GM06990 (cell line): Measurements from ENCODE around the gene SUGP1.

Experiments
- DNase-seq: peaks from one replicate; pipeline ENCODE4 v3.0.0-alpha.2; 2011; ENCODE audit not compliant: insufficient read length; ENCODE audit errors: extremely low read depth
- H3K27me3 ChIP-seq: replicated peaks from 2 replicates; pipeline ENCODE4 v1.6.0; 2011; ENCODE audit warnings: low read length; ENCODE audit not compliant: control insufficient read depth, insufficient read depth
- H3K36me3 ChIP-seq: 2 replicates; pipeline ENCODE4 v1.5.1; 2011; ENCODE audit warnings: low read length; ENCODE audit not compliant: control insufficient read depth, insufficient read depth
- H3K4me3 ChIP-seq: replicated peaks from 2 replicates; pipeline ENCODE4 v1.5.1; 2011; ENCODE audit warnings: low read depth, mild to moderate bottlenecking, control low read depth, low read length
- TF ChIP-seq, protein P1 (sequence below): IDR thresholded peaks from 2 replicates; pipeline ENCODE4 v1.5.1; 2011; ENCODE audit warnings: low read length, control low read depth, mild to moderate bottlenecking, inconsistent platforms; ENCODE audit not compliant: insufficient read depth, poor library complexity, severe bottlenecking

The SUGP1 gene

DNA sequence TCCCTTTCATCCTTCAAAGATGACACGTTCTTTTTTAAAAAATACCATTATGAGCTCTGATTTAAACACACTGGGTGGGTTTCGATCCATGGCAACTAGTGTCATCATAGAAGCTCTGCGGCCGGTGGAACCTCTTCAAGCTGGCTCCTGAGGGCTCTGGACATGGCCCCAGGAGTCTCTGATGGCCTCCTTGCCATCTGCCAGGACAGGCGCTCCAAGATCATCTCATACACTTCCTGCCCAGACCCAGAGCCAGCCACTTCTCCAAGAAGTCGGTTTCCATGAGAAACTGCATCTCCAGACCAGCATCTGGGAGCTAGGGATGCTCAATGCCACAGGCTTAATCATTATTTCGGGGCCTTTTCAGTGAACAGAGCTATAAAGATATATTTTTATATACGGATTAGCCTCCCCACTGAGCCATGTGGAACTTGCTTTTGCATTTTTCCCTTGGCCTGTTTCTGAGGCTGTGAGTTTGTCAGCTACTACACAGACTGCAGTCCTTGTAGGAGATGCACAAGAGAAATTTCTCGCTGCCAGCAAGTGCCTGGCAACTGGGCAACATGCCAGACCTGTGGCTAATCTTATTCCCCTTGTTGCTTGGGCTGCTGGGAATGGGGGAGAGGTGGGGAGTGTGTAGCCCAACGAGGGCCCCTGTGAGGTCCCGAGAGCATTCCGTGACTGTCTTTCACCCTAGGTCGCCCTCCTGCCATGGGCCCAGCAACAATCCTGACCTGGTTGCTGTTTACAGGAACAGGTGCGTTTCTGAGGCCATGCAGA, 15.9 kb downstream of the SUGP1 start:
- no peak for DNase-seq
- Histone ChIP-seq H3K27me3 (no peaks in the 10 kb centered on the region), H3K36me3 (peaks cover 60% of the 10 kb centered on the region), H3K4me3 (no peak overlapping the region)
- TF ChIP-seq, protein P1, sequence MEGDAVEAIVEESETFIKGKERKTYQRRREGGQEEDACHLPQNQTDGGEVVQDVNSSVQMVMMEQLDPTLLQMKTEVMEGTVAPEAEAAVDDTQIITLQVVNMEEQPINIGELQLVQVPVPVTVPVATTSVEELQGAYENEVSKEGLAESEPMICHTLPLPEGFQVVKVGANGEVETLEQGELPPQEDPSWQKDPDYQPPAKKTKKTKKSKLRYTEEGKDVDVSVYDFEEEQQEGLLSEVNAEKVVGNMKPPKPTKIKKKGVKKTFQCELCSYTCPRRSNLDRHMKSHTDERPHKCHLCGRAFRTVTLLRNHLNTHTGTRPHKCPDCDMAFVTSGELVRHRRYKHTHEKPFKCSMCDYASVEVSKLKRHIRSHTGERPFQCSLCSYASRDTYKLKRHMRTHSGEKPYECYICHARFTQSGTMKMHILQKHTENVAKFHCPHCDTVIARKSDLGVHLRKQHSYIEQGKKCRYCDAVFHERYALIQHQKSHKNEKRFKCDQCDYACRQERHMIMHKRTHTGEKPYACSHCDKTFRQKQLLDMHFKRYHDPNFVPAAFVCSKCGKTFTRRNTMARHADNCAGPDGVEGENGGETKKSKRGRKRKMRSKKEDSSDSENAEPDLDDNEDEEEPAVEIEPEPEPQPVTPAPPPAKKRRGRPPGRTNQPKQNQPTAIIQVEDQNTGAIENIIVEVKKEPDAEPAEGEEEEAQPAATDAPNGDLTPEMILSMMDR, result no peak

DNA sequence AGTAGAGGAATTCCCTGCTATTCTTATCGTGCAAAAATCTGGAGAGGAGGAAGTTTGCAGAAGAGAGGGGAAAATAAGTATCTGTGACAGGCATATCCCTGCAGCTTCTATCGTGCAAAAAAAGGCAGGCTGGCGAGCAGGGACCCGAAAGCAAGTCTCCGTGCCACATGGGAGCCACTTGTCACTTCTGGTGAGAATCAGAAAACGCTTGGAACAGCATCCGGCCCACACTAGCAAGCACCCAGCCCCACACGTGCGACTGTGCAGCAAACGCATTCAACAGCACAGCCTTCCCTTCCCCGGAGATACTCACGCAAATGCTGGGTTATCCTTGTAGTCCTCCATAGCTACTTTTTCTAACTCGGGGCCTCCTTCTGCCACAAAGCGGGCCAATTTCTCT, 16.9 kb downstream of the SUGP1 start:
- Histone ChIP-seq H3K36me3 (peaks cover 56% of the 10 kb centered on the region), H3K27me3 (no peaks in the 10 kb centered on the region), H3K4me3 (no peak overlapping the region)
- TF ChIP-seq, protein P1, result no peak
- no peak for DNase-seq

DNA sequence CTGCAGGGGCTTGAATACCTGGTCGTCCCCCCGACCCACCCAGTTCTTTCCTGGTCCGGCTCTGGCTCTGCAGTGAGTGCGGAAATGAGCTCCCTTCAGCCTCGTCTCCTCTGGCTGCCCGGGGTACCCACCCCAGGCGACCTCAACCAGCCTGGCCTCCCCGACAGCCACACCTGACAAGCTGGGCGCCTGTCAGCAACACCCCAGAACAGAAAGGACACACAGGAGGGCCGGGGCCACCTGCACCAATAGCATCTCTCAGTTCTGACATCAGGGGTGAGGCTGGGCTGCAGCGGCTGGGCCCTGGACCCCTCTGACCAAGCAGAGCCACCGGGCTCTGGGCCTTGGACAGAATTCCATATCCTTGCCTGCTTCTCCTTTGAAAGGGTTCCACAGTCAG, 19.7 kb downstream of the SUGP1 start:
- TF ChIP-seq, protein P1, result no peak
- H3K36me3 ChIP-seq, result peaks cover 54% of the 10 kb centered on the region
- H3K4me3 ChIP-seq, result no peak overlapping the region
- no peak for DNase-seq
- no peaks in the 10 kb centered on the region for H3K27me3 ChIP-seq

GRCh38 chr19:19297759-19298158, 22.6 kb downstream of the SUGP1 start:
- Histone ChIP-seq H3K27me3 (no peaks in the 10 kb centered on the region), H3K4me3 (no peak overlapping the region), H3K36me3 (peaks cover 38% of the 10 kb centered on the region)
- TF ChIP-seq, protein P1, result no peak
- no peak for DNase-seq

DNA sequence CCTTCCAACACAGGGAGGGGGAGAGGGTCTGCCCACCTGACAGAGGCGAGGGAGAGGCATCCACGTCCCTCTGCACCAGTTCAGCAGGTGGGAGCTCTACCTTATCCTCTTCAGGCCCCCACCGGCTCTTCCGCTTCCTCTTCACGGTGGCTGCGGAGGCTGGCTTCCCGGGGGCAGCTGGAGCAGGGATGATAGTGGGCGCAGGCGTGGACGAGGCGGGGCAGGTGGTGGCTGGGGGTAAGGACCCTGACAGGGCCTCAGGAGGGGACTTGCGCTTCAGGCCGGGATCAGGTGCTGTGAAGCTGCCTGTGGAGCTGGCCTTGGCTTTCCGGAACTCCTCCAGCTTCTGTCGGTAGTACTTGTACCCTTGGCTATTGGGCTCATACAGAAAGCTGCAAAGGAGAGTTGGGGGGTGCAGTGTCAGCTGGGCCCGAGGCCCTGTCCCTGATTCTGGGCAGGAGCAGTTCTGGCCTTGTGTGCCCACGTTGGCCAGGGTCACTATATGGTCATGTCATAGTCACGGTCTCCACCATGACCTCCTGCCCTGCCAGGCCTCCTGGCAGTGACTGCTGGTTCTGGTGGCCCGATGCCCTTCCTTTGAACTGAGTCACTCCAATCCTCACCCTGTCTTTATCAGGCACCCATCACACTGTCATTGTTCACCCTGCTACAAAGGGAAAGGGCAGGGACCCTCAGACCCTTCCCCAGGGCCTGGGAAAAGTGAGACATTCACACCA, 23.2 kb downstream of the SUGP1 start:
- no peak for DNase-seq
- no peaks in the 10 kb centered on the region for H3K27me3 ChIP-seq
- TF ChIP-seq, protein P1, result no peak
- H3K4me3 ChIP-seq, result no peak overlapping the region
- peaks cover 33% of the 10 kb centered on the region for H3K36me3 ChIP-seq
